ENCODE results near the gene SPATS2L. TPM values are rescaled to one million over a fixed set of nuclear protein-coding genes. Genes with fewer than 3 reads are reported as not detected.

SPATS2L gene
- total and polyA plus RNA-seq, 9 donors: 36.5 to 93.0 (median 70.6) TPM

GRCh38 chr2:200444530-200444929 lies 138.0 kb downstream of the SPATS2L start:
- Histone ChIP-seq H3K4me3 (no peak overlapping the region), H3K4me1 (ENCODE audit: insufficient read depth) (peaks cover 2% of the 10 kb centered on the region), H3K36me3 (no peaks in the 10 kb centered on the region), H3K27ac (no peak overlapping the region), H3K9me3 (no peaks in the 10 kb centered on the region), H3K27me3 (no peaks in the 10 kb centered on the region)
- intact Hi-C loops (cut with DNase I): no loop called here
- WGBS, 3 donors: 64 to 87% (median 84%) methylated on average over 3 of the region's 3 CpGs
- DNase-seq: no peak
- TF ChIP-seq EP300 (IDR thresholded peaks at IDR 0.05) (no peak), POLR2A (IDR thresholded peaks at IDR 0.05) (no peak), CTCF (IDR thresholded peaks at IDR 0.05) (no peak)

DNA sequence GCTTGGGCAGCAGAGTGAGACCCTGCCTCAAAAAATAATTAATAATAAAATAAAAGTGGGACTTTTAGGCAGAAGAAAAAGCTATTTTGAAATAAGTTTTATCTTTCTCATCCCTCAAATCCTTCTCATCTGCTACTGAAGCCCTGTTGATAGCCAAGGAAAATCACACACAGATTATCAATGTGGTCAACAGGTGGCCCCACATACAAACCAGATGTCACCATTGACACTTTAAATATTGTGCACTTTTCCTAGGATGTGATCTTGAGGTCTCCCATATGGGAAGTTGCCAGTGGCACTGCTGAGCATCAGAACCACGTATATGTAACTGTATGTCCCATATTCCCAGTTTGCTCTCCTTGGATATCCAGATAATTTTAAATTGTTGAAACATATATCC lies 138.8 kb downstream of the SPATS2L start:
- Histone ChIP-seq H3K36me3 (no peaks in the 10 kb centered on the region), H3K27me3 (no peaks in the 10 kb centered on the region), H3K27ac (no peak overlapping the region), H3K9me3 (no peaks in the 10 kb centered on the region), H3K4me1 (ENCODE audit: insufficient read depth) (peaks cover 2% of the 10 kb centered on the region), H3K4me3 (no peak overlapping the region)
- intact Hi-C loops (cut with DNase I): no loop called here
- no peak for TF ChIP-seq POLR2A (IDR thresholded peaks at IDR 0.05)
- no peak for TF ChIP-seq EP300 (IDR thresholded peaks at IDR 0.05)
- TF ChIP-seq CTCF (IDR thresholded peaks at IDR 0.05): no peak
- no peak for DNase-seq
- WGBS, 3 donors: 88 to 90% (median 90%) methylated on average over 1 of the region's 1 CpG

- DNase-seq: no peak
- TF ChIP-seq POLR2A (IDR thresholded peaks at IDR 0.05) (no peak), CTCF (IDR thresholded peaks at IDR 0.05) (no peak), EP300 (IDR thresholded peaks at IDR 0.05) (no peak)
- no peak overlapping the region for H3K27ac ChIP-seq
- intact Hi-C loops (cut with DNase I): no loop called here
- H3K4me3 ChIP-seq: no peak overlapping the region
- WGBS, 3 donors: 80 to 87% (median 80%) methylated on average over 3 of the region's 3 CpGs
- no peaks in the 10 kb centered on the region for H3K9me3 ChIP-seq
- no peaks in the 10 kb centered on the region for H3K27me3 ChIP-seq
- peaks cover 2% of the 10 kb centered on the region for H3K4me1 ChIP-seq (ENCODE audit: insufficient read depth)
- H3K36me3 ChIP-seq: no peaks in the 10 kb centered on the region
Measured at GRCh38 chr2:200446612-200447011, 140.1 kb downstream of the SPATS2L start.

- TF ChIP-seq EP300 (IDR thresholded peaks at IDR 0.05): no peak
- no peak for TF ChIP-seq CTCF (IDR thresholded peaks at IDR 0.05)
- TF ChIP-seq POLR2A (IDR thresholded peaks at IDR 0.05): no peak
- WGBS, 3 donors: 71 to 90% (median 88%) methylated on average over 4 of the region's 4 CpGs
- Histone ChIP-seq H3K4me3 (no peak overlapping the region), H3K27ac (no peak overlapping the region), H3K27me3 (no peaks in the 10 kb centered on the region), H3K36me3 (no peaks in the 10 kb centered on the region), H3K9me3 (no peaks in the 10 kb centered on the region), H3K4me1 (ENCODE audit: insufficient read depth) (peaks cover under 1% of the 10 kb centered on the region)
- intact Hi-C loops (cut with DNase I): no loop called here
- no peak for DNase-seq
Measured at GRCh38 chr2:200447139-200447855, 140.8 kb downstream of the SPATS2L start.

Data from ovary (tissue), 9 donors.